HG03354 (cell line): ENCODE measurements around the gene PSENEN.
"Not testable (repeated sequence)": the region's sequence is repeated elsewhere in the genome, so short reads cannot be mapped to it uniquely, and the experiment has no call there.

Experiments
- ATAC-seq: cut with Tn5 transposase; IDR thresholded peaks from one replicate; pipeline ENCODE4 v1.9.1; 2021; ENCODE audit warnings: mild to moderate bottlenecking; ENCODE audit not compliant: unreplicated experiment, poor library complexity, severe bottlenecking

Gene PSENEN

GRCh38 chr19:35783469-35784434 lies 38.3 kb downstream of the PSENEN start:
- ATAC-seq: no peak

- no peak for ATAC-seq
Observed at GRCh38 chr19:35784503-35785338, 39.3 kb downstream of the PSENEN start.

- no peak for ATAC-seq
Observed at GRCh38 chr19:35785339-35785627, 39.8 kb downstream of the PSENEN start.

- no peak for ATAC-seq
Observed at GRCh38 chr19:35786299-35787160, 41.1 kb downstream of the PSENEN start.

GRCh38 chr19:35787227-35787799 lies 41.9 kb downstream of the PSENEN start:
- no peak for ATAC-seq

- no peak for ATAC-seq
Observed at GRCh38 chr19:35788205-35788960, 42.9 kb downstream of the PSENEN start.

- no peak for ATAC-seq
Observed at GRCh38 chr19:35789195-35789977, 43.9 kb downstream of the PSENEN start.

- no peak for ATAC-seq
Observed at GRCh38 chr19:35789978-35790944, 44.8 kb downstream of the PSENEN start.

GRCh38 chr19:35790981-35791813 lies 45.7 kb downstream of the PSENEN start:
- ATAC-seq: no peak

- ATAC-seq: no peak
Observed at GRCh38 chr19:35791814-35792279, 46.4 kb downstream of the PSENEN start.

GRCh38 chr19:35792312-35792711 lies 46.9 kb downstream of the PSENEN start:
- no peak for ATAC-seq

GRCh38 chr19:35792888-35793287 lies 47.4 kb downstream of the PSENEN start:
- no peak for ATAC-seq

- no peak for ATAC-seq
Observed at GRCh38 chr19:35793381-35794165, 48.1 kb downstream of the PSENEN start.

GRCh38 chr19:35795564-35795963 lies 50.1 kb downstream of the PSENEN start:
- not testable (repeated sequence) for ATAC-seq
